Ishikawa (cell line): ENCODE measurements around the gene SERAC1.

Source experiments
- CEBPB ChIP-seq: IDR thresholded peaks from 2 replicates; pipeline ENCODE4 v1.6.1; 2012
- CREB1 ChIP-seq: IDR thresholded peaks from 2 replicates; pipeline ENCODE4 v1.6.1; 2012; ENCODE audit warnings: low read depth
- EGR1 ChIP-seq: IDR thresholded peaks from 2 replicates; pipeline ENCODE4 v1.6.1; 2012
- EP300 ChIP-seq: IDR thresholded peaks from 2 replicates; pipeline ENCODE4 v1.6.1; 2012; ENCODE audit warnings: borderline replicate concordance
- FOXM1 ChIP-seq: IDR thresholded peaks from 2 replicates; pipeline ENCODE4 v1.6.1; 2012; ENCODE audit warnings: low read depth, borderline replicate concordance
- RAD21 ChIP-seq: IDR thresholded peaks from 2 replicates; pipeline ENCODE4 v1.6.1; 2012; ENCODE audit warnings: low read depth
- TCF12 ChIP-seq: IDR thresholded peaks from 2 replicates; pipeline ENCODE4 v1.6.1; 2012; ENCODE audit warnings: low read depth
- TEAD4 ChIP-seq: IDR thresholded peaks from 2 replicates; pipeline ENCODE4 v1.6.1; 2012
- YY1 ChIP-seq: IDR thresholded peaks from 2 replicates; pipeline ENCODE4 v1.6.1; 2012; ENCODE audit warnings: low read depth
- ZBTB7A ChIP-seq: IDR thresholded peaks from 2 replicates; pipeline ENCODE4 v1.6.1; 2012; ENCODE audit warnings: low read depth
- TF ChIP-seq, protein P1 (sequence below): IDR thresholded peaks from 2 replicates; pipeline ENCODE4 v1.6.1; 2012
- TF ChIP-seq, protein P2 (sequence below): IDR thresholded peaks from 2 replicates; pipeline ENCODE4 v1.6.1; 2012; ENCODE audit warnings: low read depth, mild to moderate bottlenecking

DNA sequence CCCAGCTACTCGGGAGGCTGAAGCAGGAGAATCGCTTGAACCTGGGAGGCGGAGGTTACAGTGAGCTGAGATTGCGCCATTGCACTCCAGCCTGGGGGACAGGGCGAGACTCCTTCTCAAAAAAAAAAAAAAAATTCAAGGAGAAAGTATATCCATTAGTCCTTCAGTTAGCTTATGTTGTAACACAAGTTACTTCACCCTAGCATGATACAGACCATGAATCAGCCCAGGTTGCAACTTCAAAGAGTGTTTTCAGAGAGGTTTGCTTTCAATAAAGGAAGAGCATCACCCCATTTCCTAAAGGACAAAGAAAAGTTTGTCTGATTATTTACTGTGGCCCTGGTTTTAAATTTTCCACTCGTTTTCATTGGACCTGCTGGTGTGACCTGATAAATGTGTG, 73.0 kb downstream of the SERAC1 start:
- TF ChIP-seq CREB1 (no peak), EP300 (no peak), EGR1 (no peak), RAD21 (no peak), CEBPB (no peak), YY1 (no peak), FOXM1 (no peak), TEAD4 (no peak), ZBTB7A (no peak), TCF12 (no peak)
- TF ChIP-seq, protein P1, sequence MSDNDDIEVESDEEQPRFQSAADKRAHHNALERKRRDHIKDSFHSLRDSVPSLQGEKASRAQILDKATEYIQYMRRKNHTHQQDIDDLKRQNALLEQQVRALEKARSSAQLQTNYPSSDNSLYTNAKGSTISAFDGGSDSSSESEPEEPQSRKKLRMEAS: no peak
- TF ChIP-seq, protein P2, sequence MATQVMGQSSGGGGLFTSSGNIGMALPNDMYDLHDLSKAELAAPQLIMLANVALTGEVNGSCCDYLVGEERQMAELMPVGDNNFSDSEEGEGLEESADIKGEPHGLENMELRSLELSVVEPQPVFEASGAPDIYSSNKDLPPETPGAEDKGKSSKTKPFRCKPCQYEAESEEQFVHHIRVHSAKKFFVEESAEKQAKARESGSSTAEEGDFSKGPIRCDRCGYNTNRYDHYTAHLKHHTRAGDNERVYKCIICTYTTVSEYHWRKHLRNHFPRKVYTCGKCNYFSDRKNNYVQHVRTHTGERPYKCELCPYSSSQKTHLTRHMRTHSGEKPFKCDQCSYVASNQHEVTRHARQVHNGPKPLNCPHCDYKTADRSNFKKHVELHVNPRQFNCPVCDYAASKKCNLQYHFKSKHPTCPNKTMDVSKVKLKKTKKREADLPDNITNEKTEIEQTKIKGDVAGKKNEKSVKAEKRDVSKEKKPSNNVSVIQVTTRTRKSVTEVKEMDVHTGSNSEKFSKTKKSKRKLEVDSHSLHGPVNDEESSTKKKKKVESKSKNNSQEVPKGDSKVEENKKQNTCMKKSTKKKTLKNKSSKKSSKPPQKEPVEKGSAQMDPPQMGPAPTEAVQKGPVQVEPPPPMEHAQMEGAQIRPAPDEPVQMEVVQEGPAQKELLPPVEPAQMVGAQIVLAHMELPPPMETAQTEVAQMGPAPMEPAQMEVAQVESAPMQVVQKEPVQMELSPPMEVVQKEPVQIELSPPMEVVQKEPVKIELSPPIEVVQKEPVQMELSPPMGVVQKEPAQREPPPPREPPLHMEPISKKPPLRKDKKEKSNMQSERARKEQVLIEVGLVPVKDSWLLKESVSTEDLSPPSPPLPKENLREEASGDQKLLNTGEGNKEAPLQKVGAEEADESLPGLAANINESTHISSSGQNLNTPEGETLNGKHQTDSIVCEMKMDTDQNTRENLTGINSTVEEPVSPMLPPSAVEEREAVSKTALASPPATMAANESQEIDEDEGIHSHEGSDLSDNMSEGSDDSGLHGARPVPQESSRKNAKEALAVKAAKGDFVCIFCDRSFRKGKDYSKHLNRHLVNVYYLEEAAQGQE: no peak
